HG03066 (cell line): ENCODE data around the gene HBG1.
A peak's percentile ranks its signal among the peaks of the same experiment; 100 is the strongest.
"Not testable (repeated sequence)": the region's sequence is repeated elsewhere in the genome, so short reads cannot be mapped to it uniquely, and the experiment has no call there.

Source experiments
- ATAC-seq: cut with Tn5 transposase; IDR thresholded peaks from one replicate; pipeline ENCODE4 v1.9.1; 2021; ENCODE audit warnings: low read depth; ENCODE audit not compliant: unreplicated experiment

HBG1 gene

DNA sequence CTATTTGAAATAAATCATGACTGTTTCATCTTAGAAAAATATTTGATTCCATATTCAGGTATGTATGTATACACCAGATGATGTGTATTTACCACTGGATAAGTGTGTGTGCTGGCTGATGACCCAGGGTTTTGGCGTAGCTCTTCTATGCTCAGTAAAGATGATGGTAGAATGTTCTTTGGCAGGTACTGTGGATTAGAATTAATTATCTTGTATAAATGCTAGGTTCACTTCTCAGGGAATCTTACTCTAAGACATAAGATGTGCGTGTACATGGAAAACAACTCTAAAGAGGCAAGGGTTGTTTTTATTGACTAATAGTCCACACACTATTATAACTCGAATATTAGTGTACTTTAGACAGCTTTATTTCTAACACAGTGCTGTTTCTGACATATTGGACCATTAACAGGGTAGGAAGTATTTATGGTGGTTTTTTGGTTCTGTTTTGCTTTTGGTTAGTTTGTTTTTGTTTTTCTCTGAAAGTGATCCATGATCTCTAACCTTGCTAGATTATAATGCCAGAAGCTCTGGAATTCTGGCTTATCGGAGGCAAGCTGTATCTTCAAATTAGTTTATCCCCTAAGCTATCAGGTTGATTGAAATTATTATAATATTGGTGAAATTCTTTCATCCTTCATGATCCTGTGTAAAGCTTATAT, 1.0 kb upstream of the HBG1 start:
- ATAC-seq = no peak

DNA sequence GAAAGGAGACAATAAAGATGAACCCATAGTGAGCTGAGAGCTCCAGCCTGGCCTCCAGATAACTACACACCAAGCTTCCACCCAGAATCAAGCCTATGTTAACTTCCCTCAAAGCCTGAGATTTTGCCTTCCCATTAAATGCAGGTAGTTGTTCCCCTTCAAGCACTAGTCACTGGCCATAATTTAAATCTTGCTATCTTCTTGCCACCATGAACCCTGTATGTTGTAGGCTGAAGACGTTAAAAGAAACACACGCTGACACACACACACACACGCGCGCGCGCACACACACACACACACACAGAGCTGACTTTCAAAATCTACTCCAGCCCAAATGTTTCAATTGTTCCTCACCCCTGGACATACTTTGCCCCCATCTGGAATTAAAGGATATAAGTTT, 1.2 kb downstream of the HBG1 start:
- ATAC-seq = not testable (repeated sequence)

DNA sequence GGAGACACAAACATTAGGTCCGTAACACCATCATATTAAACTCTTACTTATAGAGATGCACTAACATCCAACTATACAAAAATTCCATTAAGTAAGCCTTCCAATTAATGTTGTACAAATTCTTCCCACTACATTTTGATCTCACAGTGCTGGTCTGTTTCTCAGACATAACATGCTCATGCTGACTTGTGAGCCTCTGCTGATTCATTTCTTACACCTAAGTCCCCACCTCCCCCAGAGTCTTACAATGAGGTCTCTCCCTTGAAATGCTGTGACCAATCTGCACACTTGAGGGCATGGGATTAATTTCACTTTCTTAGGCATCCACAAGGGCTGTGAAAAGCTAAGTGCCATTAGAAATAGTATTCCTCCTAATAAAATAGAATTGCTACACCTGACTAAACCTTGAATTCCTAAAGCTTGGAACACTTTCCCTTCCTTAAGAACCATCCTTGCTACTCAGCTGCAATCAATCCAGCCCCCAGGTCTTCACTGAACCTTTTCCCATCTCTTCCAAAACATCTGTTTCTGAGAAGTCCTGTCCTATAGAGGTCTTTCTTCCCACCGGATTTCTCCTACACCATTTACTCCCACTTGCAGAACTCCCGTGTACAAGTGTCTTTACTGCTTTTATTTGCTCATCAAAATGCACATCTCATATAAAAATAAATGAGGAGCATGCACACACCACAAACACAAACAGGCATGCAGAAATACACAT, 2.0 kb downstream of the HBG1 start:
- ATAC-seq = no peak

DNA sequence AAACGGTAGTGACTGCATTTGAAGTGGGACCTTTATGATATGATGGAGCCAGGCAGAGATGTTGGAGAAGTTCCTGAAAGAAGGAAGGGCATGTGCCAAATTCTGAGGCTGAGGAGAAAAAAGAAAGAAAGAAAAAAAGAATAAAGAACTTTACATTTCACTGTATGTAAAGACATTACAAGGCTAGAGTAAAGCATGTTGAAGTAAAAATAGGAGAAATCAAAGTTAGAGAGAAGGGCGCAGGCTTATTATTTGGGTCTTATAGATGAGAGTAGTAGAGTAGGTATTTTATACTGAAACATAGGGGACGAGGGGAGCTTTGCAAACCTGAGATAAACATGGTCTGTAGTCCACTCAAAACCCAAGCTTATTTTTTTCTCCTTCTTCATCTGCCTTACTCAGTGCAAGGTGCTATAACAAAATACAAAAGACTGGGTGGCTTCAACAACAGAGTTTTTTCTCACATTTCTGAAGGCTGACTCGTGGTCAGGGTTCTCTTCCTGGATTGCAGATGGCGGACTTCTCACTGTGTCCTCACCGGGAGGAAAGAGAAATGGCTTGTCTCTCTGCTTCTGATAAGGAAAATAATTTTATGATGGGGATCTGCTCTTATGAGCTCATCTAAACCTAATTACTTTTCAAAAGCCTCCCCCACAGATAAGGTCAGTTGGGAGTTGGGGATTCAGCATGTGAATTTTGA, 2.7 kb downstream of the HBG1 start:
- ATAC-seq = no peak

DNA sequence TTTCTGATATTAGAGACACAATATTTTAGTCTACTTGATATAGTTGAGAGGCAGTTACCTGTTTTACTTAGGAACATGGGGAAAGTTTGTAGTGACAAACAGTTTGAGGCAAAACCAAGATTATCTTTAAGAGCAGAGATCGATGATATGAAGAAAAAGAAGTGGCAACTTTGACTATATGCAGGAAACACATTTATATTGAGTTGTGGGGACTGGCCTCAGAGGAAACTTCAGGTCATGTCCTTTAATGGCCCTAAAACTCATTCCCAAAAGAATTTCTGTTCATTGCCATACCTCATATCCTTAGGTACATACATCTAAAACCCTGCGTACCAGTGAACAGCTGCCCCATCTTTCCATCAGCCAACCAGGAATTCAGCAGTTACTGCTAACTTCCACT, 4.5 kb downstream of the HBG1 start:
- no peak for ATAC-seq

DNA sequence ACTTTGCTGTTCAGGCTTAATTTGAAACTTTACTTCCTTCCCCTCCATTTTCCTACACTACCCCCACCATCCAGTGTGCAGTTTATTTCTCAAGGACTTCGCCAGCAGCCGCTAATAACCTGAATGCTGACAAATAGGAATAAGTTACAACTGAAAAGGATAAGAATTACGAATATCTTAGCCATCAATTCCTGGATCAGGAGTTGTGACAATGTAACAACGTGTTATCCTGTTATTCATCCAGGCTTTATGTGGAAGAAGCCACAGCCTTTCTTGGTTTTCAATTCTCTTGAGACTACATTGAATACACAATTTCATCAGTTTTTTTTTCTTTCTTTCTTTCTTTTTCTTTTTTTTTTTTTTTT, 5.9 kb downstream of the HBG1 start:
- ATAC-seq = no peak

DNA sequence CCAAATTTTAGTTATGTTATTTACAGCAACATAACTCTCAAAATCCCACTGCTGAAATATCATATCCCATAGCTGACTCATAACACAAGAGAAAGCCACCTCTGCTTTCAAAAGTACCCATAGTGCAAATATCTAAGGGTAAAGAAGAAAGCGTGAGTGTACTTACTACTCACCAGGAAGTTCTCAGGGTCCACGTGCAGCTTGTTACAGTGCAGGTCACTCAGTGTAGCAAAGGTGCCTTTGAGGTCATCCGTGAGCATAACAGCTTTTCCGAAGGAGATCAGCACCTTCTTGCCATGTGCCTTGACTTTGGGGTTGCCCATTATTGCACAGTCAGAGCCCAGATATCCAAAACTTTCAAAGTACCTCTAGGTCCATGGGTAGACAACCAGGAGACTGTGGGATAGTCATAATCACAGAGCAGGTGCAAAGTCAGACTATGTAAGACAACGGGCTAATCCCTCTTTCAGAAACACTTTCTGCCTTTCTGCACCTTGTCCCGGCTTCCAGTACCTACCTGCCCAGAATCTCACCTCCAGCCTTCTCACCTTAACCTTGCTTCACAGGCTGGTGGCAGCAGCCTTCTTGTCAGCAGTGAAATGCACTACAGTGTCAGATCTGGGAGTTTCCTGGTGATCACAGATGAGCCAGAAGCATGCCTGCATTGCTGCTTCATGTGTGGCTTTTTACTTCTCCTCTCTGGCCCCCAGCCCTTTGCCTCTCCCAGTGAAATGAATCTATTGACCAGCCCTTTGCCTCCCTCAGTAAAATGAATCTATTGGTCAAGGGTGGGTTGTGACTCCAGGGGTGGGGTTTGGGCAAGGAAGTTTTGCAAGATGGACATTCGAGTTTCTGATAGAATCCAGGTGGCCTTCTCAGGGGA, 6.5 kb downstream of the HBG1 start:
- peak; percentile 53 for ATAC-seq

DNA sequence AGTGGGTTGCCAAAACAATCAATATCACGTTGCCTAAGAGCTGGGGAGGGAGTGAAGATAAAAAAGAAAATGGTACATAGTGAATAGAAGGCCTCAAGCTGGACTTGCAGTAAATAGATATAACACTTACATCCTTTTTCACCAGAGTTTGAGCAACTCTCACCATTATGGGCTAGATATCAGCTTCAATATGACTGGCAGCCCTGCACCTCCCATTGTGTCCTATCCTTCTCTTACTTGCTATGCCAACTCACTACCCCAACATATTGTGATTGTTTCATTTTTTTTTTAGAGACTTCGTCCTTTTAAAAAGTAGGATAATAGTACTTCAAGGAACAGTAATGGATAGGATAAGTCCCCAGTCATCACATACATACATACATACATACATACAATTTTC, 7.4 kb downstream of the HBG1 start:
- no peak for ATAC-seq

DNA sequence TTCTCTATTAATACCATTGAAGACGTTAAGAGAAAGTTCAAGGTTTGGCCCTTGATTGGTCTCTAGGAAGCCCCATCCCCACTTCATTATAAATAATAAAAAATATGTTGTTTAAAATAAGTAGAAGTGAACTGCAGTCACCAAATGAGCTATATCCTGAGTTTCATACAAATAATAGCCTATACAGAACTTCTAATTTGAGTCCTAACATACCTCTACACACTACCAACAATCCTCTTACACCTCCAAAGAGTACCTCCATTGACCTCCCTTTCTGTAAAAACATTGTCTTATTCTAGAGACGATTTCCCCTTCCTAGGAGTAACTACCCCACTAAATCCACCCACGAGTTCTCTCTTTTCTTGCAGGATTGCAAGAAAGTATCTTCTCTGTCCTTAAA, 8.2 kb downstream of the HBG1 start:
- no peak for ATAC-seq

DNA sequence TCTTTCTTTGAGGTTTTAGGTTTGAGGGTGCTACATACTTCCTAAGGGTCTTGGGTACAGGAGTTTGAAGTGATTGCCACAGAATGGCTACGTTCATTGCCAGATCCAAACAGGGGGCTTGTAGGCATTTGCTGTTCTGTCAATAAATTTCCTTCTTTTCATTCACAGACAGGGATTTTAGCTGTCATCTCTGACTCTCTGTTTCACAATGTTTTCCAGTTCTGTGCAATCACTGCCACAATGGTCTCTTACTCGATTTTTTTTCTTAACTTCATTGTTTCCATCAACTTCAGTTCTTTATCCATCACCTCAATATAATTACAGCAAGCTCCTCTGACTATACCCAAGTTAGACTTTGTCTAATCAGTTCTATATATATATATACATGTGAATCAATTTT, 9.2 kb downstream of the HBG1 start:
- ATAC-seq = no peak

DNA sequence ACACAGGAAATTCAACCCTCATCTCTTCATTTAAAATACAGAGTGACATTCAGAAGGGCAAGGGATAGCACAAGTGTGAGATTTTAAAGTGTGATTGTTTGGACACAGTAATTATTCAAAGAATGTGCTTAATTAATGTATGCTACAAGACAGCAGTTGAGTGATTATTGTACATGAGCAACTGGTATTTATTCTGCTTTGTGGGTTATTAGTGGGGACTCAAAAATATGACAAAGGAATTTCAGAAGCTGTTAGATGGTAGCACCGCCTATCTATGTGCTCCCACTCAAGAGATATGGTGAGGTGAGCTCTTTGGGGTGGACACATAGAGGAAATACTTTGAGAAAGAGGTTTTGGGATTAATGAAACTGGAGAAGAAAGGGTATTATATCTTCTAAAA, 9.6 kb downstream of the HBG1 start:
- no peak for ATAC-seq

DNA sequence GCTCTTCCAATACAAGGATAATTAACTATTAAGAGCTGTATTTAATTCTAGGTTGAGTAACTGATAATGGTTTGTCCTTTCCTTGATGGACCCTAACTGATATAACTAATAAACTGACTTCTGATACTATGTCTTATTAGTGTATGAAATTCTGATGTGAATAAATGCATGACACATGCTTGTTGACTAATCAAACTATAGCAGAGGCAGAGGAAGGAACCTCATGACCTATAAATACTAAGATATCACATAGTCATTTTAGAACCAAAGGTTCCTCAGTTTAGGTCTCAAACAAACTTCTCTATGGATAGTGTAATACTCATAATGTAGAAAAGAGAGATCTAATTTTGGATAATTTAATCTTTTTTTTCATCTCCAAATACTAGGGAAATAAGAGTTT, 10.6 kb downstream of the HBG1 start:
- no peak for ATAC-seq

DNA sequence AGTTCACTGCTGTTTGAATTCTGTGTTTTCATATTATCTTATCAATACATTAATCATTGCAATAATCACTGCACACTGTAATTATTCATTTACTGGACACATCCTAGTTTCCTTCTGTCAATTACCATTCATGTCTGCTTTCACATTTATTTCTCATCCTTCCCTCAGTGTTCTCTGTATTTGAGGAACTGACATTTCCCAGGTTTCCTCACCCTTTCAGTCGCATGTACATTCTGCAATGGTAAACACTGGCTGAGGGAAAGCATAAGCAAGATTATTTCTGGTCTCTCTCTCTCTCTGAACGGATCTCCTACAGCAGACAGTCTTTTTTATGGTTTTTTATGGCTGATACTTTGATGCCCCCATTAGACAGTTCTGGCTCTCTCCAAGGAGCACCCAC, 11.2 kb downstream of the HBG1 start:
- no peak for ATAC-seq

DNA sequence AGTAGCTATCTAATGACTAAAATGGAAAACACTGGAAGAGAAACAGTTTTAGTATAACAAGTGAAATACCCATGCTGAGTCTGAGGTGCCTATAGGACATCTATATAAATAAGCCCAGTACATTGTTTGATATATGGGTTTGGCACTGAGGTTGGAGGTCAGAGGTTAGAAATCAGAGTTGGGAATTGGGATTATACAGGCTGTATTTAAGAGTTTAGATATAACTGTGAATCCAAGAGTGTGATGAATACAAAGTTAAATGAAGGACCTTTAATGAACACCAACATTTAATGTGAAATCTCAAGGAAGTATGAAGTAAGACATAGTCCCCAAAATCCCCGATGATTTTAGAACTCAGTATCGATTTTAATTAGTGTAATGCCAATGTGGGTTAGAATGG, 12.2 kb downstream of the HBG1 start:
- ATAC-seq = no peak

DNA sequence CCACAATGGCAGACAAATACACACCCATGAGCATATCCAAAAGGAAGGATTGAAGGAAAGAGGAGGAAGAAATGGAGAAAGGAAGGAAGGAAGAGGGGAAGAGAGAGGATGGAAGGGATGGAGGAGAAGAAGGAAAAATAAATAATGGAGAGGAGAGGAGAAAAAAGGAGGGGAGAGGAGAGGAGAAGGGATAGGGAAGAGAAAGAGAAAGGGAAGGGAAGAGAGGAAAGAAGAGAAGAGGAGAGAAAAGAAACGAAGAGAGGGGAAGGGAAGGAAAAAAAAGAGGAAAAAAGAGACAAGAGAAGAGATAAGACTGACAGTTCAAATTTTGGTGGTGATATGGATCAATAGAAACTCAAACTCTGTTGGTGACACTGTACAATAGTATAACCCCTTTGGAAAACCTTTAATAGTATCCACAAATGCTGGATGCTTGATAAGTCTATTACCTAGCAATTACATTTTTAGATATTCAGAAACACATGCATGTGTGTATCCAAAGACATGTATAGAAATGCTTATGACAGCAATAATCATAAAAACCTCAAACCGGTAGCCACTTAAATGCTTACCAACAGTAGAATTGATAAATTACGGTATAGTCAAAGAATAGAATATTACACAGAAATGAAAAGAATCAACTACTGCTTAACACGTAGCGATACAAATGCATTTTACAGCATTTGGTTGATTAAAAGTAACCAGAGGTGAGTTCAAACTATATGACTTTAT, 14.1 kb downstream of the HBG1 start:
- no peak for ATAC-seq

DNA sequence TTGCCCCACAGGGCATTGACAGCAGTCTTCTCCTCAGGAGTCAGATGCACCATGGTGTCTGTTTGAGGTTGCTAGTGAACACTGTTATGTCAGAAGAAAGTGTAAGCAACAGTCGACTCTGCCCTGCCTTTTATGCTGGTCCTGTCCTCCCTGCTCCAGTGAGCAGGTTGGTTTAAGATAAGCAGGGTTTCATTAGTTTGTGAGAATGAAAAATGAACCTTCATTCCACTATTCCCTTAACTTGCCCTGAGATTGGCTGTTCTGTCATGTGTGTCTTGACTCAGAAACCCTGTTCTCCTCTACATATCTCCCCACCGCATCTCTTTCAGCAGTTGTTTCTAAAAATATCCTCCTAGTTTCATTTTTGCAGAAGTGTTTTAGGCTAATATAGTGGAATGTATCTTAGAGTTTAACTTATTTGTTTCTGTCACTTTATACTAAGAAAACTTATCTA, 15.2 kb downstream of the HBG1 start, which contains the start of gene HBD:
Gene HBD, minus strand, starts transcription at position 103 of the 454 bp plus-strand sequence. Its CDS starts 50 bp downstream, at position 53.
- peak; percentile 73 for ATAC-seq

DNA sequence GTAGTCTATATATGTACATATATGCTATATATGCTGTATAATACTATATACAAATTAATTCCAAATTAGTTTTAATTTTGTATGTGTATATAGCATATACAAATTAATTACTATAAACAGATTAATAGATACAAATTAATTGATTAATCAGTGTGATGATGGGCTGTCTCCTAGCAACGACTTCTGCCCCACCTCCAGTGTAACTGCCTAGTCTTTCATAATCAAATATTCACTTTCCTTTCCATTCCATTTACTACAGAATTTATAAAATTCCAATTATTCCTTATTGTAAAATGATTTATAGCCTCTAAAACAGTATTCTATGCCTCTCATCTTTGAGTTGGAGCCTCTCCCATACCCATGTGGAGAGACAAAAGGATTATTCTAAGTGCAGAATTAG, 16.4 kb downstream of the HBG1 start:
- no peak for ATAC-seq

DNA sequence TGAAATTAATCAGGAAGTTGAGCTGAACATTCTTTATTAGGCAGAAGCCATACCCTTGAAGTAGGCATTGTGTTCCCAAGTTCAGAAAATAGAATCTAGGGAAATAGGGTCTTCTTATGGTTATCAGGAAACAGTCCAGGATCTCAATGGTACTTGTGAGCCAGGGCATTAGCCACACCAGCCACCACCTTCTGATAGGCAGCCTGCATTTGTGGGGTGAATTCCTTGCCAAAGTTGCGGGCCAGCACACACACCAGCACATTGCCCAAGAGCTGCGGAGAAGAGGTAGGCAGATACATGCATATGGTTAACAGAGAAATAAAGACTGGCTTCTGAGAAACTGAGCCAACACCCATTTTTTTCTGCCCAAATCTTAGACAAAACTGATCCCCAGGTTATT, 16.8 kb downstream of the HBG1 start:
- ATAC-seq = no peak

DNA sequence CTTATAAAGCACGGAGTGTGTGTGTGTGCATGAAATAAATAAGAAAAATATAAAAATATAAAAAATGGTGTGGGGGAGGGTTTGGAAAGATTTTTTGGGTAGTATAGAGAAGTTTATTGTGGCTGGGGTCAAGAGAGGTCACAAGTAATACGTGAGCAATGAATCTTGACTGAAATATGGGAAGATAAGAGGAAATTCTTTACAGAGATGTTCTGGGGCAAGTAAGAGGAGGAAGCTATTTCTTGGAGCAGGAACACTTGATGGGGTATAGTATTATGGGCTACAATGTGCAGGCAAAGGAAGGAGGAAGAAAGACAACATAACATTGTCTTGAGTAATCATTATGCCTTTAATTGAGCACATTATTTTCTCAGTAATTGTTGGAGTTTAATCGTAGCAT, 17.5 kb downstream of the HBG1 start:
- no peak for ATAC-seq

DNA sequence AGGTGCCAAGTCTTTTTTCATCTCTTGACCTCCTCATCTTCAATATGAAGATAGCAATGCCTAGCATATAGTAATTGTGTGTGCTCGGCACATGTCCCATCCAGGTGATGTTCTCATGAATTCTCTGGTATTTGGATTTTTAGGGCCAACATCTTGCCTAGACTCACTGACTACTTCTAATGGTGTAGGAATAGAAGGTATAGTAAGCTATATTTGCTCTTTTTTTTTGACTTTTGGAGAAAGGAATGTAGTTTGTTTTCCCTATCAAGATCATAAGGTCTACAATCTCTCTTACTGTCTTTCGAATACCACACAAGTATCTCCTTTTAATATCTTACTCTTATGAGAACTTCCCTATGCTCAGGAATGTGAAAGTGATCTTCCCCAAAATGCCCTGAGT, 18.5 kb downstream of the HBG1 start:
- ATAC-seq = no peak
